NCI-H510A treated with DMSO at 0.1 percent for 48 hours (cell line): ENCODE data around the gene BRD9.
"Not testable (repeated sequence)": the region's sequence is repeated elsewhere in the genome, so short reads cannot be mapped to it uniquely, and the experiment has no call there.

Experiments
- DNase-seq: peaks from one replicate; lab custom pipeline; 2025; lab: John Stamatoyannopoulos, UW

BRD9 gene

DNA sequence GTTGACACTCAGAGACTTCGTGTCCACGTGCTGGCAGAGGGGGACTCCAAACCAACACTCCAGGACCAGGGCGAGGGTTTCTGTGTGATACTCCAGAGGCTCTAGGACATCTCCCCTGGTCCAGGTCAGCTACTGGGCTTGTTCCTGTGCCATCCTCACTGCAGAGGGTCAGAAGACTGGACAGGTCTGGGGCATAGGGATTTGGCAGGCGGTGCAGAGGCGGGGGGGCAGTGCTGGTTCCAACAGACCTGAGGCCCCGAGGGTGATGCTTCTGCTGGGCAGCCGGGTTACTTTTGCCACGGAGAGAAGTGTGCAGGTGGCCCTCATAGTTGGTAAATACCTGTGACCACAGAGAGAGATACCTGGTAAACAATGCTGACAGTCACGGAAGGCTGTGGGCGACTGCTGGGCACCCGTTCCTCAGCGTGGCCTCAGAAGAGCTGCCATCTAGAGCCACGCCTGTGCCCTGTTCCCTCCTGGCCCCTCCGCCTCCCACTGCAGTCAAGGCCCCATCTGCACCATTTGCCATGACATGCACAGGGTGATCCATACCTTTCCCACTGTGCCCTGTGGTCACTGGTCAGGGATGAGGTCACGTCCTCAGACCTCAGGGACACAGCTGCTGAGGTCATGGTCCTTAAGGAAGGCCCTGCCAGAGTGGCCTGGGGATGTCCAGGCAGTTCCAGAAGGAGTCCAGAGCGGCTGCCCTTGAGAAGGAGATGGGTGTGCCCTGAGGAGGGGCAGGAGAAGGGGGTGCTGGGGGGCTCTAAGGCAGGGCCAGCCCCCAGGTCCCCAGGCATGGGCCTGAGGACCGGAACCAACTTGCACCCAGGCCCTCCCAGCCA lies 30.1 kb upstream of the BRD9 start:
- no peak for DNase-seq

DNA sequence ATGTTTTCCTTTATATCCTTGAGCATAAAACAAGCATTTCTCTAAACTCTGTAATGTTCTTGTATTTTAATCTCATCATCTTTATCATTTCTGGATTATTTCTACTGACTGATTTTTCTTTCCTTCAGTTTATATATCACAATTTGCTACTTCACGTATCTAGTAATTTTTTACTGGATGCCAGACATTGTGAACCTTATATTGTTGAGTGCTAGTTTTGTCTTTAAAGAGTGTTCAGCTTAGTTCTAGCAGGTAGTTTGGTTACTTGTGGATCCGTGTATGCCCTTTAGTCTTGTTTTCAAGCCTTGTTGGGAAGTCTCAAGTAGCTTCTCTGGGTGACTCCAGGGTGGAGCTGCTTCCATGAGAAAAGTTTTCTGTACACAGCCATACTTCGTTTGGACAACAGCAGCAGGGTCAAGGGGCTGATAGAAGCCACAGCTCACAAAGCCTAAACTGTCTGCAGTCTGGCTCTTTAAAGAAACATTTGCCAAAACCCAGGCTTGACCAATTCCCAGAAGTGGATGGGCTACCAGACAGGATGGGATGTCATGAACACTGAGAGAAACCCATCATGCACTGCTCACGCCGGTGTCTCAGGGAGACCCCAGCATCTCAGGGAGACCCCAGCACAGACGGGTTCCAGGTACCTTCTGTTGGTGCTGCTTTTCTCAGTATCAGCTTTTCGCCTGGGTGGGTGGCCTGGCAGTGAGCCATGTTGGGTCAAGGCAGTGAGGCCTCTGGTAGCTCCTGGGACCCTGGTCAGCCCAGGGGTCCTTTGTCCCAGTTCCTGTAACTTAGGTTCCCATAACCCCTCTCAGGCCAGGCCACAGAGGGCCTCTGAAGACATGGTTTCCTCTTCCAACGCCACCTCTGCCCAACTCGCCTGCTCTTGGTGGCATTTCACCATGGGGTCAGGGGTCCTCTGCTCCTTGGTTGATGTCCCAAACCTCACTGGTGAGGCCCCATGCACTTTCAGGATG lies 29.1 kb upstream of the BRD9 start:
- DNase-seq = no peak

DNA sequence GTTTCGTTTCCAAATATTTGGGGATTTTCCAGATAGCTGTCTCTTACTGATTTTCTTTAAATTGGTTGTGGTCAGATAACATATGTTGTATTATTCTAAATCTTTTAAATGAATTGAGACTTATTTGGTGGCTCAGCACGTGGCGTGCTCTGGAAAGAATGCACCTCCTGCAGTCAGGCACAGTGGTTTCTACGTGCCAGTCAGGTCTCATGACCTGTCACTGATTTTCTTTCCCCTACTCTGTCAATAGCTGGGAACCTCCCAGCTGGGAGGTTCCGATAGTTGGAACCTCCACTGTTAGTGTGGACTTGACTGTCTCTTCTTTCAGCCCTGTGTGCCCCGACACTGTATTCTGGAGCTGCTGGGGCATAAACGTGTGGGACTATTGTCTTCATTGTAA lies 27.7 kb upstream of the BRD9 start:
- DNase-seq = no peak

DNA sequence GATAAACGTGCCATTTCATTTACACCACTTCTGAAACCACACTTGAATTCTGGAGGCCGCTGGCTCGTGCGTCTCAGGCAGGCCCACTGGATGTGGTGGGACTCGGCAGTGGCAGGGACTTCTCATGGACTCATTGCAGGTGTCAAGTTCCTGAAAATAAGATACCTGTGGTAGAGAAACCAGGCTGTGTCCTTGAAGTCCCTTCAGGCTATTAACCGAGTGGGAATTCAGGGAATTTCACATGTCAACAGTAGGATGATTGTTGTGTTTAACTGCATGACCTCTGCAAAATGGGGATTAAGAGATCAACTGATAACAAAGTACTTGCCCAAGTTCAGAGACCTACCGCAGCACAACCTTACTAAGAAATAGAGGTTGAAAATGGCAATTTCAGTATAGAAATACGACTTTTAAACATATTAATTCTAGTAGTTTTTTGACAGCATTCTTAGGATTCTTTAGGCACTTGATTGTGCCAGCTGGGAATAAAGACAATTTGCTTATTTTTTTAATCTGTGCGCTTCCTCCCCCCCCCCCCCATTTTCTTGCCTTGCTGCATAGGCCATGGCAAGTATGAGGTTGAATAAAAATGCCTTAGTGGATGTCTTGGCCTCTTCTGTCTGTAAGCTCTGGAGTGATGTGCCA lies 26.9 kb upstream of the BRD9 start:
- no peak for DNase-seq

DNA sequence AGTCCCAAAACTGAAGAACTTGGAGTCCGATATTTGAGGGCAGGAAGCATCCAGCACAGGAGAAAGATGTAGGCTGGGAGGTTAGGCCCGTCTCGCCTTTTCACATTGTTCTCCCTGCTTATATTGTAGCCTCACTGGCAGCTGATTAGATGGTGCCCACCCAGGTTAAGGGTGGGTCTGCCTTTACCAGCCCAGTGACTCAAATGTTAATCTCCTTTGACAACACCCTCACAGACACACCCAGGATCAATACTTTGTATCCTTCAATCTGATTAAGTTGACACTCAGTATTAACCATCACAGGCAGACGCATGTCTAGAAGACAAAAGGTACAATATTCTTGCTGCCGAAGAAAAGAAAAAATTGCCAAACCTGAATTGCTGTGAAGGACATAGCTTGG lies 26.1 kb upstream of the BRD9 start:
- not testable (repeated sequence) for DNase-seq

DNA sequence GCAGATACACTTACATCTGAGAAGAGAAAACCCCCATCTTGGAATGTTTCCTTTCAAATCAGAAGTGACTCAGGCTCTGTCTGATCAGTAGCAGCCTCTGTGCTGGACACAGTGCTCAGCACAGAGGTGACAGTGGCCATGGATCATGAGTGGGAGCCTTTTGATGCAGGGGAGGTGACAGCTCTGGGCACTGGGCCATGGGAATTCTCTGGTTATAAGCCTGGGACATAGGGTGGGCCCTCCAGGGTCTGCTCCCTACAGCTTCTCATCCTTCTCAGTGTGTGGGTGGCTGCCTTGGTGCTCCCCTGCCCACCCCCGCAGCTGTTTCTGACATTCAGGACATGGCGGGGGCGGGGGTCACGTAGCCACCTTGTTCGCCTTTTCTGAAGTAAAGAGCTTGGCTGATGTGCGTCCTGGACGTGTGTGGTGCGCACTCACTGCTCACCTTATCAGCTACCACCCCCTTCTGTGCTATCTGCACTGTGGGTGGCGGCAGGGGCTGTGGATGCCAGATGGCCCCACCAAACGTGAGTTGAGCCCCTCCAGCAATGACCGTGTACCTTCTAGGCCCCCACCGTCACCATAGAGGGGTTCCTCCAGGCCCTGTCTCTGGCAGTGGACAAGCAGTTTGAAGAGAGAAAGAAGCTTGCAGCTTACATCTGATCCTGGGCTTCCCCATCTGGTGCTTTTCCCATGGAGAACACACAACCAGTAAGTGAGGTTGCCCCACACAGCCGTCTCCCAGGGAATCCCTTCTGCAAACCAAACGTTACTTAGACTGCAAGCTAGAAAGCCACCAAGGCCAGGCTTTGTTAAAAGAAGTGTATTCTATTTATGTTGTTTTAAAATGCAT lies 24.1 kb upstream of the BRD9 start:
- DNase-seq = no peak

DNA sequence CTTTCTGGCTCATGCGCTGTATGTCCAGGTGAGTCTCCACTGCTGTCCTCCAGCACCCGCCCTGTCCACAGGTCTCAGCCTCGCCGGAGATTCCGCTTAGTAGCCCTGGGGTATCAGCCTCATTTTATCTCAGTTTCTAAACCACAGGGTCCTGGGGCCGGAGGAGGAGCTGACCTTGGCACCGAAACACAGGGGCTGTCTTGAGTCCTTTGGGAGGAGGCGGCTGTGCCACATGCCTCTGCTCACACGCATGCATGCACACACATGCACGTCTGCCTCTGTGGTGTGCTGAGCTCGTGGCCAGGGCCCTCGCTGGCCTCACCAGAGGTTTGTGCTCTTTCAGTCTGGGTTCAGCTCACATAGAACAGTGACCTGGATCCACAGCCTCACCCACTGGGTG lies 23.3 kb upstream of the BRD9 start:
- DNase-seq = no peak

DNA sequence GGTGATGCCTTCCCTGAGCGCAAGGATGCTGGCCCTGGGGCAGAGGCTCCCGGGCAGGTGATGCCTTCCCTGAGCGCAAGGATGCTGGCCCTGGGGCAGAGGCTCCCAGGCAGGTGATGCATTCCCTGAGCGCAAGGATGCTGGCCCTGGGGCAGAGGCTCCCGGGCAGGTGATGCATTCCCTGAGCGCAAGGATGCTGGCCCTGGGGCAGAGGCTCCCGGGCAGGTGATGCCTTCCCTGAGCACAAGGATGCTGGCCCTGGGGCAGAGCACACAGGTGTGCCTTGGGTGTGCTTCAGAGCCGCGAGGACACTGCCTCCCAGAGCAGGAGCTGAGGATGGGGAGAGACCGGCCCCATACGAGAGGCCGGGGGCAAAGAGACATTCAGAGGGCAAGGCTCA lies 22.7 kb upstream of the BRD9 start:
- DNase-seq = not testable (repeated sequence)

DNA sequence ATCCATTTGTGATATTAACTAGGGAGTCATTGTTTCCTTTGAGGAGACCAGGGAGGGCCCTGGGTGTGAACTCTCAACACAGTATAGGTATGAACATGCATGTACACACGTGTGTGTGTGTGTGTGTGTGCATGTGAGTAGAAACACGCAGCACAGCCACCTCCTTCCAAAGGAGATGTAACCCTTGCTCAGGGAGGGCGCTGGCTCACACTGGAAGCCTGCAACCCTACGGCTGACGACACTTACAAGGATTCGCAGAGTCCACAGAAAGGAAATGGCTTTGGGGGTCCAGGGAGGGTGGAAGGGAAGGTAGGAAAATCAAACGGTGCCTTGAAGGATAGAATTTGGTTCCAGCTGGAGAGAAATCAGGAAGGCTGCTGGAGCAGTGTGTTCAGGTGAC lies 22.0 kb upstream of the BRD9 start:
- DNase-seq = no peak

DNA sequence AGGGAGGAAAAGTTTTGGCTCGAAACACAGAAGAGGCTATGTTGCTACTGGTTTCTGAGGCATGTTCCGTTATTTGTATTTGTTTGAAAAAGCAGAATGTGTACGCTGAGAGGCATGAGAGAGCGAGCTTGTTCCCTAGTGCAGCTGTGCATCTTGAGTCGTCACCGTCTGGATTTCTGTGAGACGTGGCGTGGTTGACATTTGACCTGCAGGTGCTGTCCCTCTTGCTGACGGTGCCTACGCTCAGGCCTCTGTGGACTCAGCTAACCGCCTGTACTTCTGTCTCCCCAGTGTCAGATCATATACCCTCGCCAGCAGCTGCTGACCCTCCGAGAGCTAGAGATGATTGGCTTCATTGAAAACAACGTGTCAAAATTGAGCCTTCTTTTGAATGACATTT lies 21.6 kb upstream of the BRD9 start:
- no peak for DNase-seq

DNA sequence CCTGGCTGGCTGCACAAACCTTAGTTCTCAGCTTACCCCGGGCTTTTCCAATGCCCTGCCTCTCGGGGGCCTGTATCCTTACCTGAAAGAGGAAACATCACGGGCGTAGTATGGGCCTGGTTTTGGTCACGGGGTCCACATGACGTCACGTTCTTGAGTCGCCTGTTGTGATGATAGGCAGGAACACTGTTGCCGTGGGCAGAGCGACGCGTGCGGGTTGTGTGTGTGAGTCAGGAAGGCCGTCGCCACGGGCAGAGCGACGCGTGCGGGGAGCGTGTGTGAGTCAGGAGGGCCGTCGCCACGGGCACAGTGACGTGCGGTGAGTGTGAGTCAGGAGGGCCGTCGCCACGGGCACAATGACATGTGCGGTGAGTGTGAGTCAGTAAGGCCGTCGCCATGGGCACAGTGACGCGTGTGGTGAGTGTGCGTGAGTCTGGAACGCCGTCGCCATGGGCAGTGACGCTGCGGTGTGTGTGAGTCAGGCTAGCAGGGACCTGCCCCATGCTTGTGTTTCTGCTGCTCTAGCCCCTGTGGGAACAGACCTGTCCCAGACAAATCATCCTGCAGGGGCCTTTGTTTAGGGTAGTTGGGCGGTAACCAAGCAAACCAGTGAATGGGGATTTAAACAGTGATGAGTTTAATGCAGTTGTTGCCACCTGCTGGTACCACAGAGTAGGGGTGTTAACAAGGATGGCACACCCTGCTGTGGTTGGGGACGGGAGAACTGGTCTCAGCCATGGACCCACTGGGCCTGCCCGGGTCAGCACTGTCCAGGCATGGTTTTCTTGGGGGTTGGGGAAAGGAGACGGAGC lies 19.9 kb upstream of the BRD9 start:
- no peak for DNase-seq

DNA sequence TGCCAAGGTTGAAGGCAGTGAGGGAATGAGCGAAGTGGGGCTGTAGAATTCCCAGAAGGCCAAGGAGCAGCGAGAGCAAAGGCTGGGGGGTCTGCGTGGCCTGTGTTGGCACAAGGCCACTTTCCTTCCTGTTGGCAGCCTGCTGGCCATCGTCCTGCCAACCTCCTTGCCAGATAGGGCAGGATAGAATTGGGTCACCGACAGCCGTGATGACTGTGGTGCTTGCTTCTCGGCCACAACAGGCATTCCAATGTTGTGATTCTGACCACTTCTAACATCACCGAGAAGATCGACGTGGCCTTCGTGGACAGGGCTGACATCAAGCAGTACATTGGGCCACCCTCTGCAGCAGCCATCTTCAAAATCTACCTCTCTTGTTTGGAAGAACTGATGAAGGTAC lies 19.0 kb upstream of the BRD9 start:
- no peak for DNase-seq

DNA sequence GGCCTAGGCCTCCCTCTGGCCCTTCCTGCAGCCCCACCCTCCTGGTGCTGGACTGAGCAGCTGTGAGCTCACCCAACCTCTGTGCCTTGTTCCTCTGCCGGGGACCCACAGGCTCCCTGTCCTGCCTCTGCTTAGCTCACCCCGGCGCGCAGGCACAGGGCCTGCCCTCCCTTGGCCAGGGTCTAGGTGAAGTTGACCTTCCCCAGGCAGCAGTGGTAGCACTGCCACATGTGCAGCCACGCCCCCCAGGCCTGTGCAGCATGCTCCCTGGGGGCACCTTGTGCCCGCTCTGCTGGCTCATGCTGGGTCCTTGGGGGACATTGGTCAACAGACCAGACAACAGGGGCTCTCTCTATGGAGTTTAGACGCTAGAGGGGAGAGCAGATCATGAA lies 18.2 kb upstream of the BRD9 start:
- DNase-seq = no peak

DNA sequence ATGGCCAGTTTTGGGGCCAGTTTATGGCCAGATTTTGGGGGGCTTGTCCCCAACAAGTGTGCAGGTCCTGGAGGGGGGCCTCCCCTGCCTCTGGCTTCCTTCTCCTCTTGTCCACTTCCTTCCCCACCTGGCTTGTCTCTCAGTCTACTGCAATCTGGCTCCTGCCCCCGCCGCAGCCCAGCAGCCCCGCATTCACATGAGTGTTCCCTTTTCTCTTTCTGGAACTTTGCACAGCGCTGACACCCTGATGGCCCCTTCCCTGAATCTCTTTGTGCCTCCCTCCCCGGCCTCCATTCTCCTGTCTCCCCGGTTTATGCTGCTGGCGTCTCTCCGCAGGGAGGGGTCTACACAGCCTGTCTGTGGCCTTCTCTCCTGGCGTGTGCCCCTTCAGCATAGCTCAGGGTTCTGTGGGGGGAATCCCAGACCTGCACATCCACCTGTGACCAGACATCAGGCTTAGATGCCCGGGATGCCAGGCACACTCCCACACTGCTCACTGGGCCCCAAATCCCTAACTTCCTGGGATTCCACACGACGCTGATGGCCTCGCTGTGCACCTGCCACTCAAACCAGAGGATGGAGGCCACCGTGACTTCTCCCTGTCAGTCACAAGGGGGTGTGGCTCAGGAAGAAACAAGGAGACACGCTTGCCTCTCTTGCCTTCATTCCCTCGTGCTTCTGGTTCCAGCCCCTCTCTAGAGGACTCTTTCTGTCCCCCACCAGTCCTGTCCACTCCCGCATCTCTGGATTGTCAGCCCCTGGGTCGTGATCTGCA lies 17.6 kb upstream of the BRD9 start:
- no peak for DNase-seq

DNA sequence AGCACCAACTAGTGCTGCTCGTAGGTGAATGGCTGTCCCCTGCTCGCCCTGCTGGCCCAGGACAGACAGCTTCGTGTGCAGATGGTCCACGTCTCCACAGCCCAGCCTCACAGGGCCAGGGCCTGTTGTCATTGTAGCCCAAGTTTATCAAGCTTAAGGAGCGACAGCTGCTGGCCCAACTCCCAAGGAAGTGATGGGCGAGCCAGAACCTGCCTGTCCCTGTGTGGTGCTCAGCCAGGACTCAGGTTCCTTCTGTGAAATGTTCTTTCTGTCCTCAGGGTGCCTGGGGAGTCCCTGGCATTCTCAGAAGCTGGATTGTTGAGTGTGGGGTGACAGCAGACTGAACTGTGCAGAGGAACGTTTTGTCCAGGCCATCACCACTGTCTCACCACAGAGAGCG lies 16.5 kb upstream of the BRD9 start:
- DNase-seq = no peak

DNA sequence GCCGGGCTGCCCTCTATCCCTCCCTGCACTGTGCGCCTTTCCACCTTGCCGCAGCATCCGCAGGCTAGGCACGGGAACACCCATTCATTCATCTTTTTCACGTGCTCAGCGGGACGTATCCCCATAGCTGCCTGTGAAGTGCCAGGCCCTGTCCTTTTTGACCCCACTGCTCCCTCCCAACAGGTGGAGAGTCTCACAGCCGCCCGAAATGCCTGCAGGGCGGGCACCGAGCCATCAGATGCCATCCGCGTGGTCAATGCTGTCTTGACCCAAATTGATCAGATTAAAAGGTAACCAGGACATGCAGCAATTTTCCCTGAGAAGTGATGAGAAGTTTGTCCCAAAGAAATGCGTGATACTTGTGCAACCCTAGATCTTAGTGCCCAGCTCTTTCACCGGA lies 15.6 kb upstream of the BRD9 start:
- no peak for DNase-seq

DNA sequence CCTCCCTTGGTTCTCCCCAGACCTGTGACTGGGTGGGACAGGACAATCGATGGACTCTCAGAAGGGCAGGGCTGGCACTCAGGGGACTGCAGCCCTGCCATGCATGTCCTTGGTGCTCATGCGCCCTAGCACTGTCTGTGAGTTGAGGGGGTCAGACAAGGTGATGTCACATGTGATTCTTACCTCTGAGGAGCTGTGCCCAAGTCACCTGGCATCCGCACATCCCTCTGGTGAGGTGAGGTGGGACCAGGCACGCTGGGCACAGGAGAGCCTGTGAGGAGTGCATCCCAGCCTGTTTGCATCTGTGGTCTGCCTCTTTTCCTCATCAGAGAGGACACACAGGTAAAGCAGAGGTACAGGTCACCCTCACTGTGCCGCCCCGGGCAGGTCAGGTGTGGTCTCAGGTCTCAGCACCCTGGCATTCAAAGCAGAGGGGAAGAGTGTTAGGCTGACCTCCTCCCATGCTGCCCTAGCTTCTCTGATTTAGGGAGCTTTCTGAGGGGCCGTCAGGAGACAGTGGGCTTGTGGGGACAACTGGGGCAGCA lies 14.8 kb upstream of the BRD9 start:
- no peak for DNase-seq

DNA sequence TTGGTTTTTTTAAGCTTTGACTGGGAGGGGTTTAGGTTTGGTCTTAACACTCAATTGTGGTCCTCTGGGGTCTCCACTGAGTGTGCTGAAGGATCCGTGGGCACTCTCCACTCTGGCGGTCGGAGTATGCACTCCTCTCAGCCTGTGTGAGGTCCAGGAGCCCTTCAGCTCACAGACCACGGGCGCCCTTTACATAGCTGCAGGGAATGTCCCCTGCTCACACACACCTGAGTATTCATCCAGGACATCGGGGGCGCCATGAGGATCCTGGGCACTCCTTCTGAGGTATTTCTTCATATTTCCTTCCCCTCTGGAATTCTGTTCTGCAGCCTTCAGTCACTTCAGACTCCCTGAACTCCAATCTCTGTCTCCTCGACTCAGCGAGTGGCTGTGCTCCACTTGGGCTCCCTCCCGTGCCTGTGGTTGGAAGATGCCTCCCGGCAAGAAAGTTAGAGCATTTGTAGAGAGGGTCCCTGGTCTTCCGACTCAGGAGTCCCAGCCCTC lies 12.6 kb upstream of the BRD9 start:
- DNase-seq = no peak

DNA sequence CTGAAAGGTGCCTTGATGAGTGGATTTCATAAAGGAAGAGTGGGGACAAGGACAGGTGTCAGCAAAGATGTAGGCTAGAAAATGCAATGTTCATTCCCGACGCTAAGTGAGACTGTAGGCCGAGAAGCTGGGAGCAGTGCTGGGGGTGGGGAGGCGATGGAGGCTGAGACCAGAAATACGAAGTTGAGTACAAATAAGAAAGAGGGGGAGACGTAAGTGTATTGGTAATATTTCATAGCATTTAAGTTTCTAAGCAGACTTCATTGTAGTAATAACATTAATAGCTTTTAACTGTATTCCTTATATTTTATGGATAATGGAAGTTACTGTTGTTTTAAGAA lies 11.1 kb upstream of the BRD9 start:
- DNase-seq = no peak
